Activated CD8-positive, alpha-beta memory T cell treated with anti-CD3 and anti-CD28 coated beads for 24 hours (primary cell): ENCODE results near the gene DDN.

ENCODE experiments used
- DNase-seq: peaks from one replicate; pipeline ENCODE4 v3.0.0-alpha.2; 2020

Gene DDN

GRCh38 chr12:49030714-49031572 lies 31.8 kb upstream of the DDN start:
- DNase-seq = no peak

GRCh38 chr12:49030119-49030518 lies 30.9 kb upstream of the DDN start:
- DNase-seq = peak; percentile 54

- no peak for DNase-seq
Measured at GRCh38 chr12:49028666-49029275, 29.6 kb upstream of the DDN start.

- DNase-seq = no peak
Measured at GRCh38 chr12:49027846-49028555, 28.8 kb upstream of the DDN start.

- no peak for DNase-seq
Measured at GRCh38 chr12:49026678-49027480, 27.7 kb upstream of the DDN start.

- no peak for DNase-seq
Measured at GRCh38 chr12:49026101-49026500, 26.9 kb upstream of the DDN start.

- DNase-seq = no peak
Measured at GRCh38 chr12:49025463-49025862, 26.3 kb upstream of the DDN start.

- DNase-seq = no peak
Measured at GRCh38 chr12:49024543-49024942, 25.4 kb upstream of the DDN start.

GRCh38 chr12:49023812-49024211 lies 24.6 kb upstream of the DDN start:
- no peak for DNase-seq

GRCh38 chr12:49022558-49023178 lies 23.5 kb upstream of the DDN start:
- no peak for DNase-seq

GRCh38 chr12:49021292-49021915 lies 22.2 kb upstream of the DDN start:
- DNase-seq = no peak

GRCh38 chr12:49020441-49020840 lies 21.3 kb upstream of the DDN start:
- peak; percentile 56 for DNase-seq

- DNase-seq = peak; percentile 67
Measured at GRCh38 chr12:49019443-49020324, 20.5 kb upstream of the DDN start.

GRCh38 chr12:49019120-49019430 lies 19.9 kb upstream of the DDN start:
- no peak for DNase-seq

- DNase-seq = peak; percentile 96
Measured at GRCh38 chr12:49018261-49019119, 19.3 kb upstream of the DDN start, which contains the start of gene PRKAG1. TSS of gene PRKAG1 (minus strand) at chr12:49018776. CDS start at chr12:49018740, 36 bp downstream.

GRCh38 chr12:49017891-49018260 lies 18.7 kb upstream of the DDN start:
- peak; percentile 75 for DNase-seq

GRCh38 chr12:49015196-49015595 lies 16.0 kb upstream of the DDN start:
- no peak for DNase-seq

GRCh38 chr12:49014547-49014946 lies 15.4 kb upstream of the DDN start:
- no peak for DNase-seq

- no peak for DNase-seq
Measured at GRCh38 chr12:49013428-49013827, 14.3 kb upstream of the DDN start.

- DNase-seq = no peak
Measured at GRCh38 chr12:49012739-49013138, 13.6 kb upstream of the DDN start.
